Measurements from ENCODE around the gene VPS9D1.
"Not testable (repeated sequence)": the region's sequence is repeated elsewhere in the genome, so short reads cannot be mapped to it uniquely, and the experiment has no call there.

VPS9D1 gene

GRCh38 chr16:89706518-89707260 lies 14.0 kb downstream of the VPS9D1 start:
- peak overlapping the region; percentile 38; the same call in 1 of the 2 replicates for H3K4me3 ChIP-seq (ENCODE audit: low read length)
- H3K27me3 ChIP-seq (ENCODE audit: insufficient read depth, low read length) = peaks cover 35% of the 10 kb centered on the region
- H3K9ac ChIP-seq (ENCODE audit: low read depth, low read length) = no peak overlapping the region; the same call in 1 of the 2 replicates
- H3K4me1 ChIP-seq (ENCODE audit: insufficient read depth, low read length) = peaks cover 10% of the 10 kb centered on the region
- no peaks in the 10 kb centered on the region for H3K36me3 ChIP-seq (ENCODE audit: insufficient read depth, low read depth, low read length)
- H3K9me3 ChIP-seq (ENCODE audit: insufficient read depth, low read depth, low read length) = no peaks in the 10 kb centered on the region
- H3K27ac ChIP-seq (ENCODE audit: low read length) = no peak overlapping the region

- H3K9me3 ChIP-seq (ENCODE audit: insufficient read depth, low read depth, low read length) = no peaks in the 10 kb centered on the region
- no peak overlapping the region for H3K27ac ChIP-seq (ENCODE audit: low read length)
- H3K27me3 ChIP-seq (ENCODE audit: insufficient read depth, low read length) = peaks cover 39% of the 10 kb centered on the region
- no peaks in the 10 kb centered on the region for H3K36me3 ChIP-seq (ENCODE audit: insufficient read depth, low read depth, low read length)
- peaks cover 10% of the 10 kb centered on the region for H3K4me1 ChIP-seq (ENCODE audit: insufficient read depth, low read length)
- no peak overlapping the region for H3K9ac ChIP-seq (ENCODE audit: low read depth, low read length)
- H3K4me3 ChIP-seq (ENCODE audit: low read length) = no peak overlapping the region
These were observed 15.7 kb downstream of the VPS9D1 start for GRCh38 chr16:89705006-89705405.

- H3K4me3 ChIP-seq (ENCODE audit: low read length) = no peak overlapping the region
- peaks cover 39% of the 10 kb centered on the region for H3K27me3 ChIP-seq (ENCODE audit: insufficient read depth, low read length)
- H3K27ac ChIP-seq (ENCODE audit: low read length) = no peak overlapping the region
- no peaks in the 10 kb centered on the region for H3K36me3 ChIP-seq (ENCODE audit: insufficient read depth, low read depth, low read length)
- no peak overlapping the region for H3K9ac ChIP-seq (ENCODE audit: low read depth, low read length)
- no peaks in the 10 kb centered on the region for H3K9me3 ChIP-seq (ENCODE audit: insufficient read depth, low read depth, low read length)
- H3K4me1 ChIP-seq (ENCODE audit: insufficient read depth, low read length) = peaks cover 9% of the 10 kb centered on the region
These were observed 16.4 kb downstream of the VPS9D1 start for GRCh38 chr16:89704281-89704680.

DNA sequence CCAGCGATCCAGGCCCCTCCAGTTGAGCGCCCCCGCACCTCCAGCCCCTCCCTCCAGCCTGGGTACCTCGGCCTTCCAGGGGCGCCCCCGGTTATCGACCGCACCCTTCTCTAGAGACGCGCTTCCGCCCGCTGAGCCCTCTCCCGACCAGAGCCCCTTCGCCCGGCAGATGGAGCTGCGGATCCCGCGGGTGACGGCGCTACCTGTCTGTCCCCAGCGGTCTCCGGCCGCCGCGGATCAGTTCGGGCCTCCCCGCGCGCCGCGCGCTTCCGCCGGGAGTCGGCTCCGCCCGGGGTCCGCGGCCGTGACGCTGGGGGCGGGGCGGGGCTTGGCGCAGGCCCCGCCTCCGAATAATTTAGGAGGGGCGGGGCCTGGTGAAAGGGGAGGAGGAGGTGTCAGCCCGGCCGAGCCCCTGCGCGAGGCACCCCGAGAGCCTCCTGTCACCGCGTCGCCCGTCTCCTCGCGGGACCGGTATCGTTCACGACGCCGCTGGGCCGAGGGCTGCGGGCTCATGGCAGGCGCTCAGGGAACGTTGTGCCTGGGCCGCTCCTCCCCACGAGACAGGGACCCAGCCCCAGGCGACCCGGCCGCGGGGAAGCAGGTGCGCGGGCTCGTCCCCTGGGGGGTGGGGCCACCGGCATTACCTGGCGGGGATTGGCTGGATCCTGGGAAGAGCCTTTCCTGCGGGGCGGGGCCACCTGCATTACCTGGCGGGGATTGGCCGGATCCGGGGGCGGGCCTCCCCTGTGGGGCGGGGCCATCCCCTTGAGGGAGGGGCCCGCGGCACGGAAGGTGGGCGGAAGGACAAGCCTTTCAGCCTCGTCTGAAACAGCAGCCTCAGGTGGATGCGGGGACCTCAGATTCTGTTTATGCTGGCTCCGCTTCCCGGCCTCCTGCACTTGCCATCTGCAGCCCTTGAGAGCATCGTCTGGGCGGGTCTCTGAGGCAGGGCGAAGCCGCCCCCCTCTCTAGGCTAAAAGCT lies 19.0 kb downstream of the VPS9D1 start, which contains the start of gene SPATA2L:
Gene SPATA2L (minus strand): TSS at position 281 of the 982 bp plus-strand sequence. CDS start 473 bp downstream, outside the sequence.
- Histone ChIP-seq H3K27me3 (ENCODE audit: insufficient read depth, low read length) (peaks cover 34% of the 10 kb centered on the region), H3K27ac (ENCODE audit: low read length) (no peak within 1 kb of the TSS), H3K36me3 (ENCODE audit: insufficient read depth, low read depth, low read length) (0 out of 2 replicates have a peak, but pooled peaks cover 7% of the 10 kb centered on the region), H3K9me3 (ENCODE audit: insufficient read depth, low read depth, low read length) (no peaks in the 10 kb centered on the region), H3K9ac (ENCODE audit: low read depth, low read length) (peak within 1 kb of the TSS; percentile 80; the same call in 1 of the 2 replicates), H3K4me3 (ENCODE audit: low read length) (peak within 1 kb of the TSS; percentile 77), H3K4me1 (ENCODE audit: insufficient read depth, low read length) (peaks cover 7% of the 10 kb centered on the region)

GRCh38 chr16:89700649-89701424 lies 19.9 kb downstream of the VPS9D1 start:
- no peaks in the 10 kb centered on the region for H3K9me3 ChIP-seq (ENCODE audit: insufficient read depth, low read depth, low read length)
- H3K4me1 ChIP-seq (ENCODE audit: insufficient read depth, low read length) = peaks cover 7% of the 10 kb centered on the region; the same call in 1 of the 2 replicates
- peak overlapping the region; percentile 77 for H3K4me3 ChIP-seq (ENCODE audit: low read length)
- peaks cover 12% of the 10 kb centered on the region; the same call in 1 of the 2 replicates for H3K36me3 ChIP-seq (ENCODE audit: insufficient read depth, low read depth, low read length)
- H3K9ac ChIP-seq (ENCODE audit: low read depth, low read length) = peak overlapping the region; percentile 80; the same call in 1 of the 2 replicates
- H3K27me3 ChIP-seq (ENCODE audit: insufficient read depth, low read length) = peaks cover 31% of the 10 kb centered on the region
- H3K27ac ChIP-seq (ENCODE audit: low read length) = no peak overlapping the region

DNA sequence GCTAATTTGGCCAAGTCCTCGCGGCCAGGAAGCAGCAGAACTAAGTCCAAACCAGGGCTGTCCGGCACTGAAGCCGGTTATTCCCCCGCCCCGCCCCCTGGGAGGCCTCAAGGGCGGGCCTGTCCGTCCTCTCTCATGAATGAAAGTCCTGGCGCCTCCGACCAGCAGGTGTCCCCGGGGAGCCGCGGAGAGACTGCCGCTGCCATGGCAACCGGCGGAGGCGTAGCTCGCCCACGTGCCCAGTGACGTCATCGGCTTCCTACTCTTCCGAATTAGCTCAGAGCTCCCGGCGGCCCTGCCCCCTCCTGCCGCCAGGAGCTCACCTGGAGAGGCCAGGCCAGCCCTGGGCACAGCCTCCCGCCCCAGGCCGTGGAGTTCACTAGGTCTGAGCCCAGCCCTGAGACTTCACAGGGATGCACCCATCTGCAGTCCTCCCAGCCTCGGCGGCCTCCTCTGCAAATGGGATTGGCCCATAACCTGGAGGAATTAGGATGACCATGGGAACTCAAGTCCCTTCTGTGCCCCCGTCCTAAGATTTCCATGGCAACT lies 20.5 kb downstream of the VPS9D1 start:
- Histone ChIP-seq H3K9ac (ENCODE audit: low read depth, low read length) (peak overlapping the region; percentile 80; the same call in 1 of the 2 replicates), H3K27ac (ENCODE audit: low read length) (peak overlapping the region; percentile 39), H3K36me3 (ENCODE audit: insufficient read depth, low read depth, low read length) (peaks cover 13% of the 10 kb centered on the region), H3K27me3 (ENCODE audit: insufficient read depth, low read length) (peaks cover 29% of the 10 kb centered on the region), H3K4me1 (ENCODE audit: insufficient read depth, low read length) (peaks cover 7% of the 10 kb centered on the region; the same call in 1 of the 2 replicates), H3K9me3 (ENCODE audit: insufficient read depth, low read depth, low read length) (no peaks in the 10 kb centered on the region), H3K4me3 (ENCODE audit: low read length) (peak overlapping the region; percentile 77)

DNA sequence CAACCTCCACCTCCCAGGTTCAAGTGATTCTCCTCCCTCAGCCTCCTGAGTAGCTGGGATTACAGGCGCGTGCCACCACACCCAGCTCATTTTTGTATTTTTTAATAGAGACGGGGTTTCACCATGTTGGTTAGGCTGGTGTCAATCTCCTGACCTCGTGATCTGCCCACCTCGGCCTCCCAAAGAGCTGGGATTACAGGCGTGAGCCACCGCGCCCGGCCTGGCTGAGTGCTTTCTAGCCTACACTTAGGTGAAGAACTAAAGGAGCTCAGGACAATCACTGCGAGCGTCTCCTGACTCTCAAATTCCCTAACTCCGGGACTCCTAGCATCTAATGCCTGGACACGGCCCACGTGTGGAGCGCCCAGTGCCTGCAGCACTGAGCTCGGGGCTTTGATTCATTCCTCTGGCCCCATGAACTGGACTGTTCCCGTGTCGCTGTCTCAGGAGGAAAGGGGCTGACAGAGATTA lies 21.0 kb downstream of the VPS9D1 start:
- Histone ChIP-seq H3K27ac (ENCODE audit: low read length) (peak overlapping the region; percentile 39), H3K9ac (ENCODE audit: low read depth, low read length) (peak overlapping the region; percentile 55; the same call in 1 of the 2 replicates)

GRCh38 chr16:89698717-89699116 lies 22.0 kb downstream of the VPS9D1 start:
- H3K9ac ChIP-seq (ENCODE audit: low read depth, low read length); H3K9me3 ChIP-seq (ENCODE audit: insufficient read depth, low read depth, low read length); H3K27ac ChIP-seq (ENCODE audit: low read length); H3K4me3 ChIP-seq (ENCODE audit: low read length); H3K4me1 ChIP-seq (ENCODE audit: insufficient read depth, low read length): not testable (repeated sequence)
- Histone ChIP-seq H3K27me3 (ENCODE audit: insufficient read depth, low read length) (peaks cover 15% of the 10 kb centered on the region), H3K36me3 (ENCODE audit: insufficient read depth, low read depth, low read length) (peaks cover 17% of the 10 kb centered on the region)

More for the DNA sequence above, 21.0 kb downstream of the VPS9D1 start:
- not testable (repeated sequence) for H3K4me1 ChIP-seq (ENCODE audit: insufficient read depth, low read length); H3K9me3 ChIP-seq (ENCODE audit: insufficient read depth, low read depth, low read length)
- H3K27me3 ChIP-seq (ENCODE audit: insufficient read depth, low read length) = peaks cover 25% of the 10 kb centered on the region
- H3K36me3 ChIP-seq (ENCODE audit: insufficient read depth, low read depth, low read length) = peaks cover 13% of the 10 kb centered on the region
- peak overlapping the region; percentile 57; the same call in 1 of the 2 replicates for H3K4me3 ChIP-seq (ENCODE audit: low read length)

GRCh38 chr16:89697616-89698331 lies 22.9 kb downstream of the VPS9D1 start:
- Histone ChIP-seq H3K4me1 (ENCODE audit: insufficient read depth, low read length) (peaks cover 7% of the 10 kb centered on the region; the same call in 1 of the 2 replicates), H3K9me3 (ENCODE audit: insufficient read depth, low read depth, low read length) (no peaks in the 10 kb centered on the region), H3K9ac (ENCODE audit: low read depth, low read length) (no peak overlapping the region), H3K27me3 (ENCODE audit: insufficient read depth, low read length) (peaks cover 6% of the 10 kb centered on the region; the same call in 1 of the 2 replicates), H3K27ac (ENCODE audit: low read length) (no peak overlapping the region), H3K4me3 (ENCODE audit: low read length) (no peak overlapping the region), H3K36me3 (ENCODE audit: insufficient read depth, low read depth, low read length) (peaks cover 26% of the 10 kb centered on the region)

- no peak overlapping the region for H3K27ac ChIP-seq (ENCODE audit: low read length)
- peaks cover 5% of the 10 kb centered on the region; the same call in 1 of the 2 replicates for H3K27me3 ChIP-seq (ENCODE audit: insufficient read depth, low read length)
- H3K9ac ChIP-seq (ENCODE audit: low read depth, low read length) = no peak overlapping the region
- H3K4me1 ChIP-seq (ENCODE audit: insufficient read depth, low read length) = peaks cover 4% of the 10 kb centered on the region; the same call in 1 of the 2 replicates
- no peak overlapping the region for H3K4me3 ChIP-seq (ENCODE audit: low read length)
- peaks cover 30% of the 10 kb centered on the region for H3K36me3 ChIP-seq (ENCODE audit: insufficient read depth, low read depth, low read length)
- no peaks in the 10 kb centered on the region for H3K9me3 ChIP-seq (ENCODE audit: insufficient read depth, low read depth, low read length)
These were observed 23.5 kb downstream of the VPS9D1 start for GRCh38 chr16:89697161-89697615.
